A673 (cell line): ENCODE data around the gene KRT86.

Experiments used
- EZH2 ChIP-seq: fragments of 200-600 bp; sonication (generic); IDR thresholded peaks from 2 replicates; pipeline ENCODE4 v1.6.1; 2017; ENCODE audit warnings: borderline replicate concordance, low read depth, mild to moderate bottlenecking, mixed read lengths, antibody characterized with exemption, low read length; ENCODE audit not compliant: poor library complexity, severe bottlenecking
- TF ChIP-seq, protein P1 (sequence below): fragments of 300-800, 200-600 bp; sonication (generic); conservative IDR thresholded peaks from 2 replicates; pipeline ENCODE4 v1.5.1; 2017; ENCODE audit warnings: low read depth, mild to moderate bottlenecking, antibody characterized with exemption, low read length, moderate library complexity, mixed read lengths

DNA sequence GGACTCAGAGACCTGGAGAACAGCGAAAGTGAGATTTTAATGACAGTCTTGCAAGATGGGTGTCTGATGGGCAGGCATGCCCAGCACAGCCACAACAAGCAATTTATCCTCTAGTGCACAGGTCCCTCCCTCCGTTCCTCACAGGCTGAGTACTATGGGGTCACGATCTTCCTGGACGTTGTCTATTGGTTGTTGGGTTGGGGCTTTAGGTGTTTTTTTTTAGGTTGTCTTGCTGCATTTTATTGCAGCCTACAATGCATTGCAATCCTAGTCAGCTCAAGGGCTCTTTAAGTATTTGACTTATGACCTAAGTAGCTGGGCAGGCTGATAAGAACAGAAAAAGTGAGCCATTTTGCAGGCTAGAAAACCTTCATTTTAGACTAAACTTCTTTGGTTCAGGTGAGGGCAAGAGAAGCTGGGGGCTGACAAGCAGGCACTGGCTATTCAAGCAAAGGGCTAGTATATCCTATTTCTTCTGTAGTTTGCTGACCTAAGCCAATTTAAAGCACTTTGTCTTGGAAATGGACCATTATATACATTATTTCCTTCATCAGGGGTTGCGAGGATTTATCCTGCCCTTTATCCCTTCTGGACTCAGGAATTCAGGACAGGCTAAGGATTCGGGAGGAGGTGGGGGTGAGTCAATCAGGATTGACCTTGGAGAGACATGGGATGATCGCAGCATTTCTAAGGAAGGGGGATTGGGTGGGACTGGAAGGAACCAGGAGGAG lies 35.4 kb upstream of the KRT86 start:
- no peak for TF ChIP-seq EZH2
- TF ChIP-seq, protein P1, sequence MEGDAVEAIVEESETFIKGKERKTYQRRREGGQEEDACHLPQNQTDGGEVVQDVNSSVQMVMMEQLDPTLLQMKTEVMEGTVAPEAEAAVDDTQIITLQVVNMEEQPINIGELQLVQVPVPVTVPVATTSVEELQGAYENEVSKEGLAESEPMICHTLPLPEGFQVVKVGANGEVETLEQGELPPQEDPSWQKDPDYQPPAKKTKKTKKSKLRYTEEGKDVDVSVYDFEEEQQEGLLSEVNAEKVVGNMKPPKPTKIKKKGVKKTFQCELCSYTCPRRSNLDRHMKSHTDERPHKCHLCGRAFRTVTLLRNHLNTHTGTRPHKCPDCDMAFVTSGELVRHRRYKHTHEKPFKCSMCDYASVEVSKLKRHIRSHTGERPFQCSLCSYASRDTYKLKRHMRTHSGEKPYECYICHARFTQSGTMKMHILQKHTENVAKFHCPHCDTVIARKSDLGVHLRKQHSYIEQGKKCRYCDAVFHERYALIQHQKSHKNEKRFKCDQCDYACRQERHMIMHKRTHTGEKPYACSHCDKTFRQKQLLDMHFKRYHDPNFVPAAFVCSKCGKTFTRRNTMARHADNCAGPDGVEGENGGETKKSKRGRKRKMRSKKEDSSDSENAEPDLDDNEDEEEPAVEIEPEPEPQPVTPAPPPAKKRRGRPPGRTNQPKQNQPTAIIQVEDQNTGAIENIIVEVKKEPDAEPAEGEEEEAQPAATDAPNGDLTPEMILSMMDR: no peak
